Urinary bladder (tissue), 4 donors: Measurements from ENCODE around the gene ATP11B. TPM values are rescaled to one million over a fixed set of nuclear protein-coding genes. Genes with fewer than 3 reads are reported as not detected.

ENCODE experiments used
- DNase-seq: peaks from one replicate; pipeline ENCODE4 v3.0.0-alpha.2; 2015; ENCODE audit errors: extremely low spot score
- H3K27ac ChIP-seq: one replicate; pipeline ENCODE4 v1.5.1; 2013; ENCODE audit warnings: low read depth, mild to moderate bottlenecking, moderate library complexity
- H3K36me3 ChIP-seq: one replicate; pipeline ENCODE4 v1.6.1; 2013; ENCODE audit warnings: mild to moderate bottlenecking, moderate library complexity; ENCODE audit not compliant: insufficient read depth
- H3K4me1 ChIP-seq: one replicate; pipeline ENCODE4 v1.6.1; 2013; ENCODE audit warnings: mild to moderate bottlenecking, moderate library complexity; ENCODE audit not compliant: insufficient read depth
- H3K4me3 ChIP-seq: one replicate; pipeline ENCODE4 v1.5.1; 2013; ENCODE audit warnings: low read depth, low read length
- WGBS: extraction: QIAGEN DNeasy Blood & Tissue Kit; methylation state at CpG from one replicate; pipeline ENCODE4 v1.1.7; 2013; 5-methylcytosine and 5-hydroxymethylcytosine counted together
- polyA plus RNA-seq: library from polyadenylated mRNA; stranded (reverse); fragments of 200-250 nt; gene quantifications from one replicate; pipeline ENCODE4 v1.2.3, GENCODE V29; 2013
- total RNA-seq: library from RNA; depleted of rRNA; stranded (reverse); fragments of >200 nt; gene quantifications from one replicate; pipeline ENCODE4 v1.2.3, GENCODE V29; 2014
- donor health status: healthy with polysubstance abuse.
- donor health status: healthy.

Gene ATP11B
- total and polyA plus RNA-seq, 2 donors: 18.5 to 165 TPM

GRCh38 chr3:182891364-182891763 lies 98.1 kb downstream of the ATP11B start:
- no peaks in the 10 kb centered on the region for H3K4me1 ChIP-seq
- WGBS: 100% methylated on average over 1 of the region's 1 CpG
- DNase-seq: no peak
- H3K4me3 ChIP-seq: no peak overlapping the region
- peaks cover 2% of the 10 kb centered on the region for H3K36me3 ChIP-seq
- H3K27ac ChIP-seq: no peak overlapping the region

GRCh38 chr3:182892226-182892625 lies 98.9 kb downstream of the ATP11B start:
- Histone ChIP-seq H3K27ac (no peak overlapping the region), H3K36me3 (peaks cover 2% of the 10 kb centered on the region), H3K4me1 (no peaks in the 10 kb centered on the region), H3K4me3 (no peak overlapping the region)
- WGBS: 89% methylated on average over 4 of the region's 4 CpGs
- no peak for DNase-seq

GRCh38 chr3:182895513-182896112 lies 102.3 kb downstream of the ATP11B start:
- Histone ChIP-seq H3K36me3 (no peaks in the 10 kb centered on the region), H3K27ac (no peak overlapping the region), H3K4me1 (no peaks in the 10 kb centered on the region), H3K4me3 (no peak overlapping the region)
- DNase-seq: no peak
- WGBS: 69% methylated on average over 8 of the region's 8 CpGs

DNA sequence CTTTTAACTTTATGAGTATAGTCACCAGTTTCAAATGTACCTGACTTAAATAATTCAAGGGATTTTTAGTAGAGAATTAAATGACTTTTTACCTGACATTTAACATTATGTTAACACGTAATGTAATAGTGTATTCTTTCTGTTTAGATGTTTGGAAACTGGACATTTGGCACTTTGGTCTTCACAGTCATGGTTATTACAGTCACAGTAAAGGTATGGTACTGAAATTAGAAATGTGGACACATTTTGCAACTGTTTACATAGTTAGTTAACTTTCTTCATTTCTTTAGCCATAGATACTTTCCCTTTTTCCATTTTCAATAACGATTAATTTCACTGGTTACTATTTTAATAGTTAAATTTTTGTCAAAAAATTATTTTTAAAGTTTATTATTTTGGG lies 103.2 kb downstream of the ATP11B start:
- 91% methylated on average over 2 of the region's 2 CpGs for WGBS
- no peak overlapping the region for H3K27ac ChIP-seq
- H3K36me3 ChIP-seq: no peaks in the 10 kb centered on the region
- no peak for DNase-seq
- H3K4me1 ChIP-seq: no peaks in the 10 kb centered on the region
- no peak overlapping the region for H3K4me3 ChIP-seq

- no peaks in the 10 kb centered on the region for H3K4me1 ChIP-seq
- 81% methylated on average over 5 of the region's 5 CpGs for WGBS
- H3K27ac ChIP-seq: no peak overlapping the region
- no peak for DNase-seq
- peaks cover 3% of the 10 kb centered on the region for H3K36me3 ChIP-seq
- H3K4me3 ChIP-seq: no peak overlapping the region
Observed at GRCh38 chr3:182902236-182902635, 108.9 kb downstream of the ATP11B start.

DNA sequence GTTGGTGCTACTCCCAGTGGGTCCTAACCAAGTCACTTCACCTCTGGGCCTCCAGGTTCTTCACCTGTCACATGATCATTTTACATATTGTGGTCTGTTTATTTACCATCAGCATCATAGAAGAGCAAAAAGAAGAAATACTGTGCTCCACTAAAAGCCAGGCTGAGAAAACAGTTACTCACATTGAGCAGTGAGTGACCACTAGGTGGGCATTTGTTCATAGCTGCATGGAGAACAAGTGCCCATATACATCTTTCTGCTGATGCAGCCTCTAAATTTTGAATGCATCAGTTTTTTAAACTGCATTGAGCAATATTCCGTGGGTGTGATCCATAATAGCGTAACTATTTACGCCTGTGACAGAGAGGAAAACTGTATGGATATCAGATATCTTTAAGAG lies 110.9 kb downstream of the ATP11B start:
- H3K4me1 ChIP-seq: no peaks in the 10 kb centered on the region
- no peak overlapping the region for H3K4me3 ChIP-seq
- DNase-seq: no peak
- H3K36me3 ChIP-seq: peaks cover 3% of the 10 kb centered on the region
- no peak overlapping the region for H3K27ac ChIP-seq
- 94% methylated on average over 3 of the region's 3 CpGs for WGBS

DNA sequence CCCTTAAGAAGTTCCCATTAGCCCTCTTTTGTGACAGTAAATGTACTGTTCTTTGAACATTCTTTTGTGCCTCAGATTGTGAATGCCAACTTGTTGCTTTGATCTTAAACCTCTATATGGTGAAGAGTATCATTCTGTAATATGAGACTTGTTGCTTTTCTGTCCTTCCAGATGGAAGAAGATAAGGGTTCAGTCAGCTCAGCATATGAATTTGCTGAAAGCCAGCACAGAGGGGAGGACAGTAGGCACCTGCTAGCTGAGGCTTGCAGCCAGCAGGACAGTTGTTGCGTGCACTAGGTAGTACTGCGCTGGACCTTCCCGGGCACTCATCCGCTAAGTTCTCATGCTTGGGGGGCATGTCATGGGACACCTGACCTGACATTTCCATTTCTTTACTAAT lies 112.3 kb downstream of the ATP11B start:
- WGBS: 93% methylated on average over 4 of the region's 4 CpGs
- no peaks in the 10 kb centered on the region for H3K4me1 ChIP-seq
- DNase-seq: no peak
- peaks cover 3% of the 10 kb centered on the region for H3K36me3 ChIP-seq
- no peak overlapping the region for H3K27ac ChIP-seq
- no peak overlapping the region for H3K4me3 ChIP-seq

GRCh38 chr3:182906036-182906435 lies 112.7 kb downstream of the ATP11B start:
- no peak for DNase-seq
- Histone ChIP-seq H3K36me3 (peaks cover 3% of the 10 kb centered on the region), H3K27ac (no peak overlapping the region), H3K4me3 (no peak overlapping the region), H3K4me1 (no peaks in the 10 kb centered on the region)
- WGBS: 44% methylated on average over 1 of the region's 1 CpG

GRCh38 chr3:182908471-182908870 lies 115.2 kb downstream of the ATP11B start:
- H3K27ac ChIP-seq: no peak overlapping the region
- H3K36me3 ChIP-seq: peaks cover 3% of the 10 kb centered on the region
- no peaks in the 10 kb centered on the region for H3K4me1 ChIP-seq
- no peak for DNase-seq
- 95% methylated on average over 1 of the region's 1 CpG for WGBS
- no peak overlapping the region for H3K4me3 ChIP-seq

- Histone ChIP-seq H3K4me1 (no peaks in the 10 kb centered on the region), H3K4me3 (no peak overlapping the region), H3K27ac (no peak overlapping the region), H3K36me3 (peaks cover 4% of the 10 kb centered on the region)
- no peak for DNase-seq
- 96% methylated on average over 5 of the region's 5 CpGs for WGBS
Observed at GRCh38 chr3:182909318-182910040, 116.2 kb downstream of the ATP11B start.

- Histone ChIP-seq H3K36me3 (peaks cover 5% of the 10 kb centered on the region), H3K4me1 (no peaks in the 10 kb centered on the region), H3K27ac (no peak overlapping the region), H3K4me3 (no peak overlapping the region)
- no peak for DNase-seq
- 88% methylated on average over 5 of the region's 5 CpGs for WGBS
Observed at GRCh38 chr3:182910936-182911781, 117.9 kb downstream of the ATP11B start.

- peaks cover 5% of the 10 kb centered on the region for H3K36me3 ChIP-seq
- DNase-seq: no peak
- WGBS: 48% methylated on average over 5 of the region's 5 CpGs
Observed at GRCh38 chr3:182911782-182912111, 118.4 kb downstream of the ATP11B start.

DNA sequence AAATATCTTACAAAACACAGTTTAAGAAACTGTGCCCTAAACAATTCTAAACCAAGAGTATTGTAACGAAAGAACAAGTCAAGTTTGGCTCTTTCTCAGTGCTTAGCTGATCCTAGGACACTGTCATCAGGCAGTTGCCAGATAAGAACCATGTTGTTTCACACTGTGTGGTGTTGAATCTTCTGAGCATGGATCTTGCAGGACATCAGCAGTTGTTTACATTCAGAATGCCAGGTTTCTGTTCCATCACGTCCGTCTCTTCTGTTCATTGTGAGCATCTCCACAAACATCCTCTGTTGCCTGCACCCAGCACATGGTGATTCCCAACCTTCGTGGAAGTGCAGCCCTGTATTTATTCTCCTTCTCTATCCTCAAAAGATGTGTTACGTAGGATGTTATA lies 119.2 kb downstream of the ATP11B start:
- 47% methylated on average over 5 of the region's 5 CpGs for WGBS
- DNase-seq: no peak
- H3K27ac ChIP-seq: no peak overlapping the region
- H3K4me1 ChIP-seq: no peaks in the 10 kb centered on the region
- H3K4me3 ChIP-seq: no peak overlapping the region
- H3K36me3 ChIP-seq: peaks cover 5% of the 10 kb centered on the region

More at GRCh38 chr3:182911782-182912111, 118.4 kb downstream of the ATP11B start:
- Histone ChIP-seq H3K4me3 (no peak overlapping the region), H3K4me1 (no peaks in the 10 kb centered on the region), H3K27ac (no peak overlapping the region)

DNA sequence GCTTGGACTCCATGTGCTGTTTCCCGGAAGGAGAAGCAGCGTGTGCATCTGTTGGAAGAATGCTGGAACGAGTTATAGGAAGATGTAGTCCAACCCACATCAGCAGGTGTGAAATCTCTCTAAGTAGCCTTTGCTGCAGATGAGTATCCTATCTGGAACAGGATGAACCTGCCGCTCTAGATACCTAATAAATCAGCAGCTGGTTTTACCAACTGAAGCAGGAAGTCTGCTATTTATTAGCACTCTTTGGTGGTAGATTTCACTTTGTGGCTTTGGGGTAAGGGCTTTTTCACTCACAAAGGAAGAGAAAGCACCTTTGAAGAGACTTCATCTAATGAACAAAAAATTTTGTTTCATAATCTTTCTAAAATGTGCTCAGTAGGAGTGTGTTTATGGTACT lies 120.6 kb downstream of the ATP11B start:
- H3K4me3 ChIP-seq: no peak overlapping the region
- peaks cover 5% of the 10 kb centered on the region for H3K36me3 ChIP-seq
- WGBS: 60% methylated on average over 4 of the region's 4 CpGs
- DNase-seq: no peak
- no peaks in the 10 kb centered on the region for H3K4me1 ChIP-seq
- no peak overlapping the region for H3K27ac ChIP-seq
